Muscle of back (tissue), 13 donors: Measurements from ENCODE around the gene FBXO45. TPM values are rescaled to one million over a fixed set of nuclear protein-coding genes. Genes with fewer than 3 reads are reported as not detected.
"Not testable (repeated sequence)": the region's sequence is repeated elsewhere in the genome, so short reads cannot be mapped to it uniquely, and the experiment has no call there.

ENCODE experiments used
- DNase-seq, 3 donors: peaks; one replicate each; pipeline versions ENCODE4 v3.0.0 to v3.0.0-alpha.2; 2013
- long read RNA-seq, 9 donors: transcript quantifications; one replicate each; lab custom pipeline, GENCODE V29; 2026
- polyA plus RNA-seq, 10 donors: library from polyadenylated mRNA; unstranded; fragments of 120-200 nt; gene quantifications; one replicate each; pipeline ENCODE4 v1.2.1, GENCODE V29; 2013; ENCODE audit not compliant: insufficient read length in 10 of 10

The FBXO45 gene
- 10 to 100 TPM; 12.6 to 19.5 (median 14.6) TPM for polyA plus RNA-seq
- long read RNA-seq, donor 1, full-length matches to known transcripts: 8 of 8 reads
- long read RNA-seq, donor 1, partial matches to known transcripts: 0 of 8 reads
- long read RNA-seq, donor 1, other reads (novel, unspliced or antisense): 0 of 8 reads
- long read RNA-seq, donor 2, full-length matches to known transcripts: 1 of 6 reads
- long read RNA-seq, donor 2, partial matches to known transcripts: 5 of 6 reads
- long read RNA-seq, donor 2, other reads (novel, unspliced or antisense): 0 of 6 reads
- long read RNA-seq, donor 3: 0 reads
- long read RNA-seq, donor 4, full-length matches to known transcripts: 4 of 10 reads
- long read RNA-seq, donor 4, partial matches to known transcripts: 6 of 10 reads
- long read RNA-seq, donor 4, other reads (novel, unspliced or antisense): 0 of 10 reads
- long read RNA-seq, donor 5, full-length matches to known transcripts: 5 of 10 reads
- long read RNA-seq, donor 5, partial matches to known transcripts: 5 of 10 reads
- long read RNA-seq, donor 5, other reads (novel, unspliced or antisense): 0 of 10 reads
- long read RNA-seq, donor 6, full-length matches to known transcripts: 2 of 8 reads
- long read RNA-seq, donor 6, partial matches to known transcripts: 6 of 8 reads
- long read RNA-seq, donor 6, other reads (novel, unspliced or antisense): 0 of 8 reads
- long read RNA-seq, donor 7, full-length matches to known transcripts: 4 of 4 reads
- long read RNA-seq, donor 7, partial matches to known transcripts: 0 of 4 reads
- long read RNA-seq, donor 7, other reads (novel, unspliced or antisense): 0 of 4 reads
- long read RNA-seq, donor 8, full-length matches to known transcripts: 3 of 3 reads
- long read RNA-seq, donor 8, partial matches to known transcripts: 0 of 3 reads
- long read RNA-seq, donor 8, other reads (novel, unspliced or antisense): 0 of 3 reads
- long read RNA-seq, donor 9, full-length matches to known transcripts: 1 of 1 reads
- long read RNA-seq, donor 9, partial matches to known transcripts: 0 of 1 reads
- long read RNA-seq, donor 9, other reads (novel, unspliced or antisense): 0 of 1 reads

GRCh38 chr3:196568246-196569002 lies at the start of gene FBXO45, which contains the start of gene WDR53:
FBXO45 (plus strand) TSS chr3:196568660; CDS start chr3:196568985, 325 bp downstream.
WDR53 (minus strand) TSS chr3:196568554; CDS start chr3:196561475, 7,079 bp downstream.
- peak; percentile 95 to 98 (median 96) for DNase-seq

GRCh38 chr3:196518966-196519717 lies 49.3 kb upstream of the FBXO45 start:
- DNase-seq: peak in 1 of 3 donors; percentile 12

GRCh38 chr3:196519718-196520082 lies 48.8 kb upstream of the FBXO45 start:
- DNase-seq: peak in 1 of 3 donors; percentile 42

DNA sequence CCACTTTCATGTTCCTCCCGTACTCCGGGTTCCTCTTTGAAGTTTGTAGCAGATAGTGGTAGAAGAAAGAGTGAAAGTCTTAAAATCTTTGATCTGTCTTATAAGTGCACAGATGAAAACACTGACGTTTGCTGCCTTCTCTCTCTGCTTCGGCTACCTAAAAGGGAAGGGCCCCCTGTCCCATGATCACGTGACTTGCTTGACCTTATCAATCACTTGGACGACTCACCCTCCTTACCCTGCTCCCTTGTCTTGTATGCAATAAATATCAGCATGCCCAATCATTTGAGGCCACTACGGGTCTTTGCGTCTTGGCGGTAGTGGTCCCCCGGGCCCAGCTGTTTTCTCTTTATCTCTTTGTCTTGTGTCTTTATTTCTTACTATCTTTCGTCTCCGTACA lies 47.2 kb upstream of the FBXO45 start:
- not testable (repeated sequence) for DNase-seq

- DNase-seq: no peak
These were observed 44.6 kb upstream of the FBXO45 start for GRCh38 chr3:196523841-196524240.

GRCh38 chr3:196524527-196524926 lies 43.9 kb upstream of the FBXO45 start:
- DNase-seq: no peak

GRCh38 chr3:196525141-196525540 lies 43.3 kb upstream of the FBXO45 start:
- DNase-seq: no peak

DNA sequence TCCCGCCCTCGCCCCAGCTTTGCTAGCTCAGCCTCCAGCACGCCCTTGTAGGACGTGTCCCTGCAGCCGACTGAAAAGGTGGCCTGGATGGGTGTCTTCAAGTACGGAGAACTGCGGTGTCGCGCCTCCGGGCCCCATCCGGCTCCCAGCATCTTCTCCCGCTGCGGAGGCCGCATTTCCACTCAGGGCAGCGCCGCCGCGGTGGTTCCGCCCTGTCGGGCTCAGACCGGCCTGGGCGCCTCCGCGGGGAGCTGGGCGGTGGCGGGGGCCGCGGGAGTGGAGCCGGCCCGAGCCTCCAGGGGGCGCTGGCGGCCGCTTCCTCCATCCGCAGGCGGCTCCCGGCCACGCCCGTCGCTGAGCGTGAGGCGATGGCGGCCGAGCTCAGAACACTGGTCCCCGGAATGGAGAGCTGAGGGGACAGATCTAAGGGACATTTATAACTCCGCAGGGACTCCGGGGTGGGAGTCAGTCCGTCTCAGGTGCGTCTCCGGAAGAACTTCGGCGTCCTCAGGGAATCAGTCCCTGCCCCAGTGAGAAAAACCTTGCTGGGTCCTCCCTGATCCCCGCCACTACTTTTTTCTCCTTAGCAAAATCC lies 39.7 kb upstream of the FBXO45 start:
- DNase-seq: peak; percentile 45 to 67 (median 53)

DNA sequence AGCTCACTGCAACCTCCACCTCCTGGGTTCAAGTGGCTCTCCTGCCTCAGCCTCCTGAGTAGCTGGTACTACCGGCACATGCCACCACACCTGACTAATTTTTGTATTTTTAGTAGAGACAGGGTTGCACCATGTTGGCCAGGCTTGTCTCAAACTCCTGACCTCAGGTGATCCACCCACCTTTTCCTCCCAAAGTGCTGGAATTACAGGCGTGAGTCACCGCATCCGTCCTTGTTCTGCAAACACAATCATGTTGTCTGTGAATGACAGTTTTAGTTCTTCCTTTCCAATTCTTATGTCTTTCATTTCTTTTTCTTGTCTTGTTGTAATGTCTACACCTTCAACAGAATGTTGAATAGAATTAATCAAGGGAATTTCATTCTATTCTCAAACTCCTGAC lies 37.0 kb upstream of the FBXO45 start:
- DNase-seq: no peak

DNA sequence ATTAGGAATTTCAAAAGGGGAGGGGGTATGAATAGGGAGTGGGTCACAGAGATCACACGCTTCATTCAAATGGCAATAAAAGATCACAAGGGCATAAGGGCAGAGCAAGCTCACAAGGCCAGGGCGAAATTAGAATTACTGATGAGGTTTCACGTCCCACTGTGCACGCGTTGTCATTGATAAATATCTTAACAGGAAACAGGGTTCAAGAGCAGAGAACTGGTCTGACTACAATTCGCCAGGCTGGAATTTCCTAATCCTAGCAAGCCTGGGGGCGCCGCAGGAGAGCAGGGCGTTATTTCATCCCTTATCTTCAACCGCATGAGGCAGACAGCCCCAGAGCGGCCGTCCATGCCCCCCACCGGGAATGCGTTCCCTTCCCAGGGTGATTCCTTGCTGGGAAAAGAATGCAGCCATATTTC lies 35.2 kb upstream of the FBXO45 start:
- no peak for DNase-seq

GRCh38 chr3:196537319-196537984 lies 31.0 kb upstream of the FBXO45 start:
- DNase-seq: peak in 1 of 3 donors; percentile 36

DNA sequence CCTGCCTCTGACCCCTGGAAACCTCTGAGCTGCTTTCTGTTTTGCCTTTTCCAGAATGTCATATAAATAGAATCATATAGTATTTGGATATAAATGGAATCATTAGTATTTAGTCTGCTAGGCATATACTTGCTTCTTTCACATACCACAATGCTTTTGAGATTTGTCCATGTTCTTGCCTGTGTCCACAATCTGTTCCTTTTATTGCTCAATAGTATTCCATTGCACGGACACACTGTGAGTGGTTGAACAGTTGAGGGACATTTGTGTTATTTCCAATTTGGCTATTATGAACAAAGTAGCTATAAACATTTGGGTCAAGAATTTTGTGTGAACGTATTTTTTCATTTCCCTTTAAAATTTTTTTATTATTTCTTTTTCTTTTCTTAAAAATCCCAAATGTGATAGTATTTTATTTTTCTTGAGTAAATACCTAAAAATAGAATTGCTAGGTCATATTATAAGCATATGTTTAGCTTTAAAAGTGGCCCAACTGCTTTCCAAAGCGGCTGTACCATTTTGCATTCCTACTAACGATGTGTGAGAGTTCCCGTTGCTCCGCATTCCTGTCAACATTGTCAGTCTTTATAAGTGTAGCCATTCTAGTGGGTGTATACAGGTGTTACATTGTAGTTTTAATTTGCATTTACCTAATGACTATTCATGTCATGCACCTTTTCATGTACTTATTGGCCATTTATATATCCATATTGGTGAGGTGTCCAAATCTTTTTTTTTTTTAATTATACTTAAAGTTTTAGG lies 26.6 kb upstream of the FBXO45 start:
- no peak for DNase-seq

DNA sequence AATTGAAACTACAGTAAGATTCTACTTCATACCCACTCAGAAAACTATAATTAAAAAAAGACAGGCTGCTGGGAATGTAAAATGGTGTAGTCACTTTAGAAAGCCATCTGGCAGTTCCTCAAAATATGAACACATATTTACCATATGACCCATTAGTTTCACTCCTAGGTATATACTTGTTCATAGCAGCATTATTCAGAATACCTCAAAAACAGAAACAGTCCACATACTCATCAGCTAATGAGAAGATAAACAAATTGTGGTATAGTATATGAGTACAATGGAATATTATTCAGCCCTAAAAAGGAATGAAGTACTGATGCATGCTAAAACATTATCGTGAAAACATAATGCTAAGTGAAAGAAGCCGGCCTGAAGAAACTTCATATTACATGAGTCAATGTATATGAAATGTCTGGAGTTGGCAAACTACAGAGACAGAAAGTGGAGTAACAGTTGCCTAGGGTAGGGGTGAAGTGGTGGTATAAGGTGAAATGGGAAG lies 23.9 kb upstream of the FBXO45 start:
- DNase-seq: no peak

DNA sequence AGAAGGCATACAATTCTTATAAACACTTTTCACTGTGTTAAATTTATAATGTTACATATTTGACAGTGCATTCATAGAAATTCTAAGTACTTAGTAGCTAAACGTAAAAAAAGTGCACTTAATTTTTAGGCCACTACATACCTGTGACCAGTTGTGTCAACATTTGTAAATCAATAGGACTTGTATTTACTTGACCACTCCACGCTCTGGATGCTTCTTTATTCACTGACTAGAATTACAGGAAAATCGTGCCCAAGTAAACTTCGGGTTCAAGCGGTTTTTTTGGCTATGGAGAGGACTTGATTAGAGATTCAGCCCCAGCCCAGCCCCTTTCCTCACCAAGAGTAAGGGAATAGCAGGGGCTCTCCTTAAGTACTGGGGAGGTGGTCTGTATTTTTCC lies 21.9 kb upstream of the FBXO45 start:
- DNase-seq: no peak

- DNase-seq: no peak
These were observed 21.4 kb upstream of the FBXO45 start for GRCh38 chr3:196547067-196547466.

DNA sequence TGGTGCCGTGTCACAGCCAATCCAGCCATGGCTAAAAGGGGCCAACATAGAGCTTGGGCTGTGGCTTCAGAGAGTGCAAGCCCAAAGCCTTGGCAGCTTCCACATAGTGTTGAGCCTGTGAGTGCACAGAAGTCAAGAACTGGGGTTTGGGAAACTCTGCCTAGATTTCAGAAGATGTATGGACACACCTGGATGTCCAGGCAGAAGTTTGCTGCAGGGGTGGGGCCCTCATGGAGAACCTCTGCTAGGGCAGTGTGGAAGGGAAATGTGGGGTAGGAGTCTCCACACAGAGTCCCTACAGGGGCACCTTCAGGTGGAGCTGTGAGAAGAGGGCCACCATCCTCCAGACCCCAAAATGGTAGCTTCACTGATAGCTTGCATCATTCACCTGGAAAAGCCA lies 19.1 kb upstream of the FBXO45 start:
- not testable (repeated sequence) for DNase-seq

DNA sequence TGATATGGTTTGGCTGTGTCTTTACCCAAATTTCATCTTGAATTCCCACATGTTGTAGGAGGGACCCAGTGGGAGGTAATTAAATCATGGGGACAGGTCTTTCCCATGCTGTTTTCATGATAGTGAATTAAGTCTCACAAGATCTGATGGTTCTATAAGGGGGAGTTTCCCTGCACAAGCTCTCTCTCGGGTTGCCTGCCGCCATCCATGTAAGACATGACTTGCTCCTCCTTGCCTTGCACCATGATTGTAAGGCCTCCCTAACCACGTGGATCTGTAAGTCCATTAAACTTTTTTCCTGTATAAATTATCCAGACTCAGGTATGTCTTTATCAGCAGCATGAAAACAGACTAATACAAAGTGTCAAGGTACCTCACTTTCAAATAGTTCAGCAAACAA lies 18.3 kb upstream of the FBXO45 start:
- not testable (repeated sequence) for DNase-seq

- no peak for DNase-seq
These were observed 16.2 kb upstream of the FBXO45 start for GRCh38 chr3:196552253-196552652.

GRCh38 chr3:196553551-196553950 lies 14.9 kb upstream of the FBXO45 start:
- no peak for DNase-seq
